T-cell (primary cell): ENCODE results near the gene DCAF7. TPM values are rescaled to one million over a fixed set of nuclear protein-coding genes. Genes with fewer than 3 reads are reported as not detected.

ENCODE experiments used
- ATAC-seq, 4 experiments: fragments of 200-7000 bp in 3 of 4; fragments of 150-1000 bp in 1 of 4; cut with Tn5 transposase; replicated peaks in 1 of 4; 1 replicate in 3 of 4; 2 replicates in 1 of 4; pipeline ENCODE4 v1.10.0; 2021; ENCODE audit warnings: moderate library complexity in 3 of 4, mild to moderate bottlenecking in 2 of 4, moderate number of reproducible peaks in 1 of 4
- CTCF ChIA-PET, 2 donors: fragments of 300-600 bp; sonication (Branson Sonifier 250); formaldehyde crosslinking; loops; one replicate each; lab custom pipeline; 2022; ENCODE audit warnings: antibody characterized with exemption in 2 of 2; lab: Charles Lee
- POLR2A ChIA-PET, 2 donors: fragments of 300-600 bp; sonication (Branson Sonifier 250); formaldehyde crosslinking; loops; one replicate each; lab custom pipeline; 2022; ENCODE audit warnings: antibody characterized with exemption in 2 of 2; lab: Charles Lee
- DNase-seq, 35 experiments: peaks; one replicate each; pipeline versions ENCODE4 v3.0.0 to v3.0.0-alpha.2; 2013 to 2023
- H3K27ac ChIP-seq: one replicate; pipeline ENCODE4 v1.5.1; 2013; ENCODE audit warnings: low read length
- H3K27me3 ChIP-seq, 2 experiments: replicated peaks in 1 of 2; 1 replicate in 1 of 2; 2 replicates in 1 of 2; pipeline versions ENCODE4 v1.6.1 to v1.7.0; 2013; ENCODE audit warnings: low read length in 1 of 2, mixed read lengths in 1 of 2; ENCODE audit not compliant: control insufficient read depth in 2 of 2, insufficient read depth in 2 of 2; ENCODE audit errors: extremely low read depth in 1 of 2
- H3K36me3 ChIP-seq, 2 donors: 1 replicate in 1 of 2; 2 replicates in 1 of 2; pipeline versions ENCODE4 v1.6.1 to v1.7.0; 2013; ENCODE audit warnings: low read length in 1 of 2; ENCODE audit not compliant: control insufficient read depth in 2 of 2, insufficient read depth in 1 of 2; ENCODE audit errors: extremely low read depth in 1 of 2
- H3K4me1 ChIP-seq, 2 experiments: 1 replicate in 1 of 2; 2 replicates in 1 of 2; pipeline versions ENCODE4 v1.6.1 to v1.7.0; 2013; ENCODE audit warnings: low read length in 2 of 2, mixed read lengths in 1 of 2; ENCODE audit not compliant: insufficient read depth in 2 of 2, control insufficient read depth in 1 of 2; ENCODE audit errors: extremely low read depth in 1 of 2
- H3K4me3 ChIP-seq, 2 donors: 1 replicate in 1 of 2; 2 replicates in 1 of 2; pipeline versions ENCODE4 v1.5.1 to v1.7.0; 2013; ENCODE audit warnings: mild to moderate bottlenecking in 2 of 2, low read length in 1 of 2, moderate library complexity in 1 of 2; ENCODE audit not compliant: control insufficient read depth in 1 of 2; ENCODE audit errors: extremely low read depth in 1 of 2
- H3K9me3 ChIP-seq: 2 replicates; pipeline ENCODE4 v1.7.0; 2013
- H3K27ac Mint-ChIP-seq, 2 donors: one replicate each; pipeline ENCODE4 v1.8.0; 2020 to 2021; ENCODE audit warnings: mild to moderate bottlenecking in 2 of 2, mixed read lengths in 2 of 2
- H3K27me3 Mint-ChIP-seq, 2 donors: one replicate each; pipeline ENCODE4 v1.8.0; 2021 to 2022; ENCODE audit warnings: mixed read lengths in 2 of 2
- H3K36me3 Mint-ChIP-seq: one replicate; pipeline ENCODE4 v1.8.0; 2021; ENCODE audit warnings: mixed read lengths
- H3K4me1 Mint-ChIP-seq, 3 donors: one replicate each; pipeline ENCODE4 v1.8.0; 2020 to 2022; ENCODE audit warnings: mixed read lengths in 3 of 3, mild to moderate bottlenecking in 1 of 3
- H3K4me3 Mint-ChIP-seq, 3 donors: one replicate each; pipeline ENCODE4 v1.8.0; 2020 to 2022; ENCODE audit warnings: mild to moderate bottlenecking in 3 of 3, mixed read lengths in 3 of 3, moderate library complexity in 3 of 3
- H3K9me3 Mint-ChIP-seq, 3 donors: one replicate each; pipeline ENCODE4 v1.8.0; 2020 to 2022; ENCODE audit warnings: mixed read lengths in 3 of 3
- whole genome bisulfite sequencing: methylation state at CpG from one replicate; pipeline ENCODE4 v1.1.5; 2013; ENCODE audit warnings: missing lambda C conversion rate; ENCODE audit not compliant: insufficient coverage; 5-methylcytosine and 5-hydroxymethylcytosine counted together
- total RNA-seq, 35 experiments: library from RNA in 6 of 35; stranded (reverse) in 6 of 35; fragments of 120-200 nt in 1 of 35; gene quantifications; one replicate each; pipeline versions ENCODE4 v1.2.1 to v1.2.4 and lab custom pipeline; 2013 to 2026

DCAF7 gene
- total RNA-seq, 5 donors from 2014 or later (not counting 1 experiment from before 2014, with no cell fraction given): 39.5 to 84.4 (median 74.8) TPM

DNA sequence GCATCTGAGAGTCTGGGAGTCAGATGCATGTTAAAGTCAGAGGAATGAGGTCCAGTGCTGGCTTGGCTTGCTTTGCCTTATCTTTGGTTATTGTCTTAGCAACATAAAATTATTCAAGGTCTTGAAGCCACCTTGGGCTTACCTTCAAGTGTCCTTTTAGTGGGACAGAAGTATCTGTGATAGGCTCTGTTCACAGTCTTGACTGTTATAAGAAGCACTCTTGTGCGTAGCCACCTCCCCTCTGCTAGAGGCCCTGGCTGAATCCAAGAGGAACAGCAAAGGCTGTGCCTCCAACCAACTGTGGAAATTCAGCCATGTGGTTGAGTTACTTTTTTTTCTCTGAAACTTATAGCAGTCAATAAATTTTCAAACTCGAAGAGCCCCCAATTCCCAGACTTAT is 63.4 kb downstream of the DCAF7 start:
- H3K27me3 Mint-ChIP-seq: no peaks in the 10 kb centered on the region
- Histone ChIP-seq H3K36me3 (peaks cover 0 to 3% of the 10 kb centered on the region in 2 donors), H3K27me3 (no peaks in the 10 kb centered on the region), H3K4me1 (peaks cover 12 to 26% of the 10 kb centered on the region in 2 experiments), H3K4me3 (no peak overlapping the region), H3K27ac (no peak overlapping the region), H3K9me3 (no peaks in the 10 kb centered on the region)
- peaks cover 29 to 32% (median 29%) of the 10 kb centered on the region in 3 donors for H3K4me1 Mint-ChIP-seq
- ATAC-seq (no peak), DNase-seq (no peak)
- H3K4me3 Mint-ChIP-seq: no peak overlapping the region
- WGBS: 100% methylated on average over 1 of the region's 2 CpGs
- CTCF ChIA-PET: interaction anchor here in 1 of 2 donors (2.8 kb wide), 1 partner anchor 97 kb away, joined by 10 read pairs; no protein-coding TSS in a partner anchor
- no peaks in the 10 kb centered on the region for H3K9me3 Mint-ChIP-seq
- peaks cover 16% of the 10 kb centered on the region for H3K36me3 Mint-ChIP-seq
- no peak overlapping the region for H3K27ac Mint-ChIP-seq
- POLR2A ChIA-PET: no interaction called here

DNA sequence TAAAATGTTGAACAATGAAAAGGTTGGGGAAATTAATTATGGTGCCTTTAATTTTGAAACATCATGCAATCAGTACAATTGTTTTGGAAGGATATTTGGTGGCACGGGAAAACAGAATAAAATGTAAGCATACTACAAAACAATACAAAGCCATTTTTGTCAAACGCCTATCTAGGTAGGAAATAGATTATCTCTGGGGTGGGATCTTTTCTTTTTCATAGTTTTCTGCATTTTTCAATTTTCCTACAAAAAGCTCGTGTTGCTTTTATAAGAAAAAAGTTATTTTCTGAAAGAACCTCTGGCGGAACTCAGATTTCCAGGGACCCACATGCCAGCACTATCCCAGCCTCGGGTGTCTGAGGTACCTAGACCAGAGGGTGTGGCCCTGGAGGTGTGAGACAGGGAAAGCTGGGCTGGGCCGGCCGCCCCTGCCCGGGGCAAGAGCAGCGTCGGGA is 71.0 kb downstream of the DCAF7 start:
- Histone ChIP-seq H3K9me3 (no peaks in the 10 kb centered on the region), H3K4me3 (peak overlapping the region; percentile 45 to 80), H3K36me3 (no peaks in the 10 kb centered on the region), H3K4me1 (peaks cover 11 to 22% of the 10 kb centered on the region in 2 experiments), H3K27me3 (no peaks in the 10 kb centered on the region), H3K27ac (peak overlapping the region; percentile 67)
- ChIA-PET CTCF (interaction anchor here in 1 of 2 donors (0.6 to 2.3 kb wide), 4 partner anchors 10 to 176 kb away, joined by 5 to 19 read pairs (median 9); partner anchors contain the start of genes CYB561 and STRADA), POLR2A (no interaction called here)
- peaks cover 35 to 38% (median 37%) of the 10 kb centered on the region in 3 donors for H3K4me1 Mint-ChIP-seq
- H3K4me3 Mint-ChIP-seq: peak overlapping the region; percentile 85 to 99 (median 89)
- H3K27me3 Mint-ChIP-seq: no peaks in the 10 kb centered on the region
- DNase-seq: no peak
- ATAC-seq: no peak
- 0% methylated on average over 6 of the region's 10 CpGs for WGBS
- H3K9me3 Mint-ChIP-seq: no peaks in the 10 kb centered on the region
- H3K36me3 Mint-ChIP-seq: no peaks in the 10 kb centered on the region
- peak overlapping the region; percentile 69 to 89 for H3K27ac Mint-ChIP-seq

DNA sequence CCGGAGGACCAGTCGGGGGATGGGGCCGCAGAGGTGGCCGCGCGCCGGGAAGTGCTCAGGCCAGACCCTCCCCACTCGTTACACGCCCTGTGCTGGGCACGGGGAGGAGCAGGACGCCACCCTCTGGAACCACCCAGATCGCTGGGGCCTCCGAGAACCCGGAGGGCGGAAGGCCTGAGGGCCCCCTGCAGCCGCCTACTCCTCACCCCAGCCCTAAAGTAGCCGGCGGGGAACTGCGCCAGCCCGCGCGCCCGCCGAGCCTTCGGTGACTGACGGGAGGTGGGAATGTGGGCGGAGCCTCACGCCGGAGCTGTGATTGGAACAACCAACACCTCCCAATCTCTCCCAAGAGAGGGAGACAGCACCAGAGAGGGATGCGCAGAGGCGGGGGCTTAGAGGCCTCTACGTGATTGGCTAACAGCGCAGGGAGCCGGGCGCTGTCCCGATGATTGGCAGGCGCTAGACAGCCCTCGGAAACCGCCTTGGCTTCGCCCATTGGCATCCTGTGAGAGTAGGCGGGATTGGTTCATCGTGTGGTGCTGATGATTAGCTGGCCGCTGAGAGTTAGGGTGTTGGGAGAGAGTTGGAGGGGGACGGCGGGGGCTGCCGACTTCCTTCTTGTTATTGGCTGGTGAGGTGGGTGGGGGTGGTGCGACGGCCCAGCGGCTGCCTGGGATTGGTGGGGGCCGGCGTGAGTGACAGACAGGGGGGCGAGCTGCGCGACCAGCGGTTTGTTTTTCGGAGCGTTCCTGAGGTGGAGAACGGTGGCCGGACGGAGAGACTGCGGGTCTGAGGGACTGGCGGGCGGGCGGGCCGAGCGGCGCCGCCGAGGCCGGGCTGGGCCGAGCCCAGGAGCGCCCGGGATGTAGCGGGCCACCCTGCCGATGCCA is 71.7 kb downstream of the DCAF7 start, which contains the start of gene MAP3K3:
Gene MAP3K3 (plus strand): TSS at position 734 of the 890 bp plus-strand sequence. CDS start 343 bp downstream, outside the sequence.
- POLR2A ChIA-PET: interaction anchor here (0.5 to 1.2 kb wide), 8 partner anchors 9 to 963 kb away, joined by 3 to 10 read pairs (median 6); partner anchors contain the start of gene ICAM2 (in 1 of the 2)
- H3K27me3 ChIP-seq: no peaks in the 10 kb centered on the region
- H3K4me3 Mint-ChIP-seq: peak within 1 kb of the TSS; percentile 97 to 99 (median 99)

DNA sequence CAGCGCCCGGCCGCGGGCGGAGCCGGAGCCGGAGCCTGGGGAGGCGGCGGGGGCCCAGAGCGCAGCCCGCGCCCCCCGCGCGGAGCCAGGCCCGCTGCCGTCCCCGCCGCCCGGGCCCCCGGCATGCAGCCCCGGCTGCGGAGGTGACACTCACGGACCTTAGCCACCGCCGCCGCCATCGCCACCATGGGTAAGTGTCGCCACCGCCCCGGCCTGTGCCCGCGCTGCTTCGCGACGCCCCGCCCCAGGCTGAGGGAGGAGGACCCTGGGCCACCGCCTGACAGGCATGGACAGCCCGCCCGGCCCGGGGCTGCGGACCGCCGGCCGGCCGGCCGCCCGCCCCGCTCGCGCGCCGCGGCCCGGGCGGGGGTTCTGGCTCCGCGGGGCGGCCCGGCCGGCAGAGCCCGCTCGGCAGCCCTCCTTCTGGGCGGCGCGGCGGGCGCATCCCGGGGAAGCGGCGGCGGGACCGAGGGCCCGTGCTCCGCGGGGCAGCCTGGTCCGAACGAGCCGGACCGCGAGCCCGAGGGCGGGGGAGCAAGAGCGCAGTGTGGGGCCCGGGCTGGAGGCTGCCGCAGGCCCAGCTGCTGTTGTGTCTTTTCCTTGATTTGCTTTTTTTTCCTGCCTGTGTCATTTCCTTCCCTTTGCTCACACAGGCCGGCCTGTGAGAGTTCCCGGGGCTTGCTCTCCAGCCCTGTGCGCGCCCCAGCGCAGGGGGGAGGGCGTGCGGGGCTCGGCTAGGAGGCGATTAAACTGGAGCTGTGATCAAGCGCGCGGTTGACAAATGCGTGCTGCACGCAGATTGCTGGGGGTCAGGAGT is 72.5 kb downstream of the DCAF7 start:
- DNase-seq (peak in 33 of 35 experiments; percentile 18 to 67 (median 40)), ATAC-seq (peak; percentile 19 to 47 (median 40))
- Histone ChIP-seq H3K4me3 (peak overlapping the region; percentile 73 to 80), H3K36me3 (no peaks in the 10 kb centered on the region), H3K4me1 (peaks cover 17 to 27% of the 10 kb centered on the region in 2 experiments), H3K27me3 (no peaks in the 10 kb centered on the region), H3K27ac (no peak overlapping the region), H3K9me3 (no peaks in the 10 kb centered on the region)
- Mint-ChIP-seq H3K27ac (peak overlapping the region; percentile 87 to 96), H3K9me3 (no peaks in the 10 kb centered on the region), H3K4me3 (peak overlapping the region; percentile 97 to 99 (median 99)), H3K36me3 (no peaks in the 10 kb centered on the region), H3K4me1 (peaks cover 47 to 51% (median 49%) of the 10 kb centered on the region in 3 donors), H3K27me3 (no peaks in the 10 kb centered on the region)
- under 1% methylated on average over 85 of the region's 100 CpGs for WGBS
- POLR2A ChIA-PET: interaction anchor here in 1 of 2 donors (0.6 to 1.2 kb wide), 3 partner anchors 13 to 398 kb away, joined by 3 to 6 read pairs (median 4); partner anchors contain the start of gene ICAM2
- CTCF ChIA-PET: interaction anchor here in 1 of 2 donors (0.6 to 2.3 kb wide), 9 partner anchors 11 to 197 kb away, joined by 3 to 19 read pairs (median 3); partner anchors contain the start of genes CYB561, STRADA and TACO1

More for the DNA sequence above, 71.7 kb downstream of the DCAF7 start, which contains the start of gene MAP3K3:
- Histone ChIP-seq H3K4me3 (peak within 1 kb of the TSS; percentile 73 to 80), H3K36me3 (no peaks in the 10 kb centered on the region), H3K9me3 (no peaks in the 10 kb centered on the region), H3K4me1 (peaks cover 15 to 26% of the 10 kb centered on the region in 2 experiments), H3K27ac (peak within 1 kb of the TSS; percentile 67)
- Mint-ChIP-seq H3K27ac (peak within 1 kb of the TSS; percentile 87 to 96), H3K9me3 (no peaks in the 10 kb centered on the region), H3K27me3 (no peaks in the 10 kb centered on the region), H3K4me1 (peaks cover 42 to 44% (median 43%) of the 10 kb centered on the region in 3 donors), H3K36me3 (no peaks in the 10 kb centered on the region)
- peak; percentile 87 to 99 (median 97) for DNase-seq
- 1% methylated on average over 57 of the region's 75 CpGs for WGBS
- ATAC-seq: peak; percentile 89 to 90 (median 89)
- CTCF ChIA-PET: interaction anchor here (0.6 to 2.3 kb wide), 14 partner anchors 11 to 898 kb away, joined by 3 to 19 read pairs (median 4); partner anchors contain the start of genes CYB561 (in 1 of the 2), STRADA (in 1 of the 2) and TACO1 (in 1 of the 2)

DNA sequence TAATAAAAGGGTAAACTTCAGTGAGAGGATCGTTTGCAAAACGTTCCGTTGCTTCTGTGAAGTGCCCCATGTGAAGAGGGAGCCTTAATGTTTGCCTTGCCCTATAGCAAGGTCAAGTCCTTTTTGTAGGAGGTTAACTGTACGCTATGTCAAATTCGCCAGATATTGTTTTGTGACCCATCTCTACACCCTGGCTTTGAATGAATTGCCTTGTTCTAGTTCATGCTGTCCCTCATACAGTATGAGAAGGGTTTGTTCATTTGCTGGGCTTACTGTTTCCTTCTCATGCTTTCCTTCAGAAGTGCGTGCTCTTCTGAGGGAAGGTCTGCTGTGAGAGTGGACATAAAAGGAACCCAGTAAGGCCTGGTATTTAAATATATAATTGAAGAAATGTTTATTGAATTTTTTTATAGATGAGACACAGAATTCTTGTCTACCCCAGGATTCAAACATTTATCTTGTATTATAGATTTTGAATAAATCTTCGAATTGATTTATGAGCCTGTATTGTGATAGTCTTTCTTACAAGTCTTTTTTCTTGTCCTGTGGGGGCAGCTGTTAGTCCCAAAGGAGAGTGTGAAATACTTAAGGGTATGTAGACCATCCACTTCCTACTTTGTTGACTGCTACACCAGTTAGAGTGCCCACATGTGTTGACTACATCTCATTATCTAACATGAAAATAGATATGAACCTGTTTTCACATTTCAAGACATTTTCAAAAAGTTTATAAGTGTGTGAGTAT is 73.7 kb downstream of the DCAF7 start:
- Mint-ChIP-seq H3K27ac (peak overlapping the region; percentile 87 to 96), H3K4me1 (peaks cover 50 to 58% (median 51%) of the 10 kb centered on the region in 3 donors), H3K27me3 (no peaks in the 10 kb centered on the region), H3K9me3 (no peaks in the 10 kb centered on the region), H3K4me3 (peak overlapping the region; percentile 97 to 99 (median 99)), H3K36me3 (no peaks in the 10 kb centered on the region)
- Histone ChIP-seq H3K4me3 (peak overlapping the region in 1 of 2 donors; percentile 73), H3K27me3 (no peaks in the 10 kb centered on the region), H3K36me3 (no peaks in the 10 kb centered on the region), H3K9me3 (no peaks in the 10 kb centered on the region), H3K4me1 (peaks cover 17 to 27% of the 10 kb centered on the region in 2 experiments), H3K27ac (no peak overlapping the region)
- ATAC-seq (no peak), DNase-seq (no peak)
- CTCF ChIA-PET: interaction anchor here in 1 of 2 donors (0.5 to 1.2 kb wide), 3 partner anchors 10 to 1024 kb away, joined by 3 to 5 read pairs (median 5); no protein-coding TSS in a partner anchor
- POLR2A ChIA-PET: interaction anchor here in 1 of 2 donors (0.6 to 0.7 kb wide), 3 partner anchors 26 to 429 kb away, joined by 3 to 6 read pairs (median 4); no protein-coding TSS in a partner anchor
- 100% methylated on average over 2 of the region's 7 CpGs for WGBS
